Measurements from ENCODE around the gene BICRA. TPM values are rescaled to one million over a fixed set of nuclear protein-coding genes. Genes with fewer than 3 reads are reported as not detected.
A peak's percentile ranks its signal among the peaks of the same experiment; 100 is the strongest.

Gene BICRA
- total RNA-seq, 1 donor from 2014 or later: 4.2 TPM

GRCh38 chr19:47601180-47601904, 7.6 kb upstream of the BICRA start:
- no peak for DNase-seq (ENCODE audit: low read depth, low spot score)

DNA sequence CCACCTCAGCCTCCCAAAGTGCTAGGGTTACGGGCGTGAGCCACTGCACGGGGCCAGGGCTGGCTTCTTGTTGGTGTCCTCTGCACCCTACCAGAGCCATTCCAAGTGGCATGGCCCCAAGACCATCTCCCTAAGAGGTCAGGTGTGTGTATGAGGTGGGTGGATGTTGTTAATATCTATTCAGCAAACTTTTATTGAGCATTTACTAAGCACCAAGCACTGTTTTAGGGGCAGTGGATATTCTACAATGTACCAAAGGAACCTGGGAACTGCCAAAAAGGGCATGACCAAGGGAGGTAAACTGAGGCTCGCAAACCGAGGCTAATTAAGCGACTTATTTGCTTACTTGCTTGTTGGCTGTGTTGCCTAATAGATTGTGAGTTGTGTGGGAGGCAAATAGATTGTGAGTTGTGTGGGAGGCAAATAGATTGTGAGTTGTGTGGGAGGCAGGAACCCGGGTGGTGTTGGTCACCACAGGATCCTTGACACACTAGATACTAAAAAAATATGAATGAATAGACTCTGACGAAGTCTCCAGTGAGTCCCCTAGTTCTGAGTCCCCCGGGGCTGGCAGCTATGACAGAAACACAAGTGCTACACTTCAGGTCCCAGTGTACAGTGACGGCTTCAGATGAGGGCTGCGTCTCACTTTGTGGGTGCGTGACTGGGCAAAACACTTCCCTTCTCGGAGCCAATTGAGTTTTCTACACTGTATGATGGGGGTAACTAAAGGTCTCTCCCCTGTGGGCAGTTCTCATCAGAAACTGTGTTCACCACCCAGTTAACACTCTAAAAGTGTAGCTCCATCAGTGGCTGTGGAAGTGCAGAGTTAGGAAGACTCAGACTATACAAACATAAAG, 5.0 kb upstream of the BICRA start:
- DNase-seq (ENCODE audit: low read depth, low spot score): no peak

GRCh38 chr19:47607564-47608073, 1.3 kb upstream of the BICRA start:
- DNase-seq (ENCODE audit: low read depth, low spot score): no peak

GRCh38 chr19:47608074-47608918, 638 bp upstream of the BICRA start:
- DNase-seq (ENCODE audit: low read depth, low spot score): peak; percentile 69

GRCh38 chr19:47609906-47610894, 1.3 kb downstream of the BICRA start:
- DNase-seq (ENCODE audit: low read depth, low spot score): no peak

DNA sequence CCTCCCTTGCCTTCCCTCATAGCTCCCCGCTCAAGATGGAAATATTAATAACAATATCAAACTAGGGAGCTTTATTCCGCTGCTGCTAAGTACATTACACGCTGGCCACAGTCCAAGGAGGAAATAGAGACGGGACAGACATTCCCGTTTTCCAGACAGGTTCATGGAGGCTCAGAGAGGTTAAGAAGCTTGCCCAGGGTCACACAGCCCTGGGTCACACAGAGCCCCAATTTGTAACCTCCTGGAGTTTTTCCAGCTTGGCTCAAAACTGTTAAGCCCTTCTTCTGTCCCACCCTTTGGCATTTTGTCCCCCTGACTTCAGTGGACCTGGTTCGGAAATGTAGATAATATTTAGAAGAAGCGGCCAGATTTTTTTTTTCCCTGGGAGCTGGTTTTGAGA, 2.0 kb downstream of the BICRA start:
- DNase-seq (ENCODE audit: low read depth, low spot score): no peak

DNA sequence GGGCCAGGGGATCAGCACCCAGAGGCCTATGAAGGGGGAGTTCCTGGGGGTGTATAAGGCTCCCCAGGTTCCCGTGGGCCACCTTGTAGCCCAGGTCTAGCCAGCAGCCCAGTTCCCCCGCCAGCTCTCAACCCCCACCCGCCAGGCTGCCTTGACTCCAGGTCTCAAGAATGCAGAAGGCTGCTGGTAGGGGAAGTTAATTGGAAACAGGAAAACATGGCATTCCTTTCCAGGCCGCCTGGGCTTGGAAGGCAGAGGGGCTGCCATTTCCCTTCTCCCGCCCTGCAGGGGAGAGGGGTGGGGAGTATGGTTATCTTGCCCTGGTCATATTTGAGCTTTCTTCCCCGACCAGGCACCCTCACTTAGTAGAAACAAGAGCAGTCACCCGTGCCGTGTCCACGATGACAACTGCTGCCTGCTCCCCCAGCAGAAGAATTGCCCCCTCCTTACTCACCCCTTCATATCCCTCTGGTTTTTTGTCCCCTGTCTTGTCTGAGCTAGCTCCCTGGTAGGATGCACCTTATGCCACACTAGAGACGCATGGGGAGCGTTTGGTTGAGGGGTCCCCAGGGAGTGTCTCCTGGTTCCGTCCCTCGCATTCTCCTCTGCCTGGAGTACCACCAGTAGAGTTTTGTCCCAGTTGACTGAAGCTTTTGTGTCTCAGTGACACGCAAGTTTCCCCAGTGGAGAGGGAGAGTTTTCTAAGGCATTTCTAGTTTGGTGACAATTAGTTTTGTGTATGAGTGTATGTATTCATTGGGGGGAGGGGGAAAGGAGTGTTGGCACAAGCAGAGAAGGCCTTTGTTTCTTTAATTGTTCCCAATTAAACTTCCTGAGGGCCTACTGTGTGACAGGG, 4.5 kb downstream of the BICRA start:
- peak; percentile 53 for DNase-seq (ENCODE audit: low read depth, low spot score)

- DNase-seq (ENCODE audit: low read depth, low spot score): no peak
These were observed 5.0 kb downstream of the BICRA start for GRCh38 chr19:47614021-47614295.

DNA sequence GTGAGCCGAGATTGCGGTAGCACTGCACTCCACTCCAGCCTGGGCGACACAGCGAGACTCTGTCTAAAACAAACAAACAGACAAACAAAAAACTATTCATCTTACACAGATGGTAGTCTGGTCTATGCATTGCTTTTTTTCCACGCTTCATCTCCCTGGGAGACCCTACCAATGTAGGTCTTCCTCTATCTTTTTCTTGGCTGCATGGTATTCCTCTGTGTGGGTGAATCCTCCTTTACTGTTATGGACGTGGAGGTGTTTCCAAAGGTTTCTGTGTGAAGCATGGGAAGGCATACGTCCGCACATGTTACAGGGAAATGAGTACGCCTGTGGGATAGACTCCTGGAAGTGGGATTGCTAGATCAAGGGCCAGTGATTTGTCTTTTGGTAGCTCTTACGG, 5.6 kb downstream of the BICRA start:
- DNase-seq (ENCODE audit: low read depth, low spot score): no peak

DNA sequence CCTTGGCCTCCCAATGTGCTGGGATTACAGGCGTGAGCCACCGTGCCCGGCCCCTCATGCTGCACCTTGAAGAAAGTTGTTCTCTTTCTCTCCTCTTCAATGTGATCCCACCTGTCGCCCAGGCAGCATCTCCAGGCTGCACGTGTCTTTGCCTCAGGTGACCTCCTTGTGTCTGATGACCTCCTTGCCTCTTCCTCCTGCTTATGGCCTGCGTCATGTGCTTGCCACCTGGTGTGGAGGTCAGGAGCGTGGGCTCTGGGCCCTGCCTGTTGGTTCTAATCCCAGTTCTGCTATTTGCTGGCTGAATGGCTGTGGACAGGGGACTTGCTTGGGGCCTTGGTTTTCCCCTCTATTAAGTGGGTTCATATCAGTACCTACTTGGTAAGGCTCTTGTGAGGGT, 6.3 kb downstream of the BICRA start:
- DNase-seq (ENCODE audit: low read depth, low spot score): no peak

GRCh38 chr19:47615714-47616113, 6.8 kb downstream of the BICRA start:
- DNase-seq (ENCODE audit: low read depth, low spot score): no peak

DNA sequence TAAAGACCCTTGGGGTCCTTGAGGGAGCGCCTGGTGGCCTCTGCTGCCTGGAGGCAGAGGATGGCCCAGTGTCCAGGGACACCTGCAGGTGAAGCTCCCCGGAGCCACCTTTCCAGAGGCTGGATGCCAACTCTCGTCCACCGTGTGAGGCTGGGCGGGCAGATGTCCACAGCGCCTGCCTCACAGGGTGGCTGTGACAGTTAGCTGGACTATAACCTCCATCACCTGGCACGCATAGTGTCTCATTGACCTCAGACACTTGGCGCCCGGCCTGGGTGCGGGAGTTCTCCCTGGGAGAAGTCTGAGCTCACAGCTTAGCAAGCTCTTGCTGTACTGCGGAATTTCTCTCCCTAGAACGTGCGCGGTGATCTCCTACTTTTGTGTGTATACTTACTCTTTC, 9.8 kb downstream of the BICRA start:
- DNase-seq (ENCODE audit: low read depth, low spot score): no peak

GRCh38 chr19:47619763-47620162, 10.8 kb downstream of the BICRA start:
- no peak for DNase-seq (ENCODE audit: low read depth, low spot score)

GRCh38 chr19:47623151-47623920, 14.4 kb downstream of the BICRA start:
- no peak for DNase-seq (ENCODE audit: low read depth, low spot score)

DNA sequence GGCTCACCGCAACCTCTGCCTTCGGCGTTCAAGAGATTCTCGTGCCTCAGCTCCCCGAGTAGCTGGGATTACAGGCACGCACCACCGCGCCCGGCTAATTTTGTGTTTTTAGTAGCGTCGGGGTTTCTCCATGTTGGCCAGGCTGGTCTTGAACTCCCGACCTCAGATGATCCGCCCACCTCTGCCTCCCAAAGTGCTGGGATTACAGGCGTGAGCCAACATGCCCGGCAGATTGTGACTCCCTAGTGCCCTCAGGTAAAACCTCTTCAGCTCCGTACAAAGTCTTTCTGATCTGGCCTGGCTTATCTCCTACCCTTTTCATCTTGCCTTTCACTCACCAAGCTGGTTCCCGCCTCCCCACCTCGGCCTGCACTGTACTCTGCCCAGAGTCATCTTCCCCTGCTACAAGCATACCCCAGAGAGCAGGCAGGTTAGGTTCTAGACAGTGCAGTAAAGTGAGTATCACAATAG, 15.0 kb downstream of the BICRA start:
- DNase-seq (ENCODE audit: low read depth, low spot score): no peak

- no peak for DNase-seq (ENCODE audit: low read depth, low spot score)
These were observed 16.7 kb downstream of the BICRA start for GRCh38 chr19:47625650-47626049.

GRCh38 chr19:47626238-47626637, 17.3 kb downstream of the BICRA start:
- no peak for DNase-seq (ENCODE audit: low read depth, low spot score)

DNA sequence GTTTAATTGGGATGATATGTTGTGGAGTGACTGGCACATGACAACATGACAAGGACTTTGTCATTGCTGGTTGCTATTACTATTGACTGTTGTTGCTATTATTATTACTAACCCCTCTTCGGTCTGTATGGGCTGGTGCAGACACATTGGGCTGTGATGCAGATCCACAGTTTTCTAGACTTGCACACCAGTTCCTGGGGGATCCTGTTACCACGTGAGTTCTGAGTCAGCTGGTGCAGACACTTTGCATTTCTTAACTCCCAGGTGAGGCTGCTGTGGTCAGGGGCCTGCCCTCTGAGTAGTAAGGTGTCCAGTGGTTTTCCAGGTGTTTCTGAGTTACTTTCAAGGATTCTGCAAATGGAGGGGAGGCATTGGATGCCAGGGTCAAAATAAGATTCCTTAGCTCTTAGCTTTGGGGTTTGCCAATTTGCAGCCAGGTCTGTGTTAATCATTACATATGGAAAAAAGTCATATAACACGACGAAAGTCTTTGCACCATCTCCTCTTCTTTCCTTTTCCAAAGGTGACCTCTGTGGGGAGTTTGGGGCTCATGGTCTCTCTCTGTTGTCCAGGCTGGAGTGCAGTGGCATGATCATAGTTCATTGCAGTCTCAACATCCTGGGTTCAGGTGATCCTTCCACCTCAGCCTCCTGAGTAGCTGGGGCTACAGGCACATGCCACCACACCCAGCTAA, 19.3 kb downstream of the BICRA start:
- DNase-seq (ENCODE audit: low read depth, low spot score): no peak
